Coronary artery (tissue), 2 donors: Measurements from ENCODE around the gene CNOT8.
"Not testable (repeated sequence)": the region's sequence is repeated elsewhere in the genome, so short reads cannot be mapped to it uniquely, and the experiment has no call there.

Experiments
- DNase-seq: peaks from one replicate; pipeline ENCODE4 v3.0.0-alpha.2; 2017; ENCODE audit warnings: low spot score
- H3K27ac ChIP-seq, 2 donors: fragments of 200-600 bp; sonication (generic); one replicate each; pipeline ENCODE4 v1.5.1; 2016 to 2019
- H3K4me3 ChIP-seq: fragments of 200-600 bp; sonication (generic); 2 replicates; pipeline ENCODE4 v1.5.1; 2016; ENCODE audit warnings: mild to moderate bottlenecking, moderate library complexity
- CTCF ChIP-seq: fragments of 200-600 bp; sonication (generic); IDR thresholded peaks from one replicate; pipeline ENCODE4 v1.5.1; 2019; ENCODE audit warnings: antibody characterized with exemption

Gene CNOT8

GRCh38 chr5:154823605-154824004 is 34.8 kb upstream of the CNOT8 start:
- H3K27ac ChIP-seq: no peak overlapping the region
- no peak for TF ChIP-seq CTCF
- DNase-seq: no peak
- H3K4me3 ChIP-seq: no peak overlapping the region

- H3K27ac ChIP-seq: no peak overlapping the region
Observed at GRCh38 chr5:154824070-154824469, 34.4 kb upstream of the CNOT8 start.

GRCh38 chr5:154829181-154829588 is 29.2 kb upstream of the CNOT8 start:
- Histone ChIP-seq H3K4me3 (no peak overlapping the region), H3K27ac (no peak overlapping the region)
- no peak for DNase-seq
- no peak for TF ChIP-seq CTCF

More at GRCh38 chr5:154824070-154824469, 34.4 kb upstream of the CNOT8 start:
- H3K4me3 ChIP-seq: no peak overlapping the region
- no peak for DNase-seq
- TF ChIP-seq CTCF: no peak

GRCh38 chr5:154829589-154830218 is 28.7 kb upstream of the CNOT8 start:
- no peak overlapping the region for H3K4me3 ChIP-seq
- no peak for DNase-seq
- TF ChIP-seq CTCF: no peak
- no peak overlapping the region for H3K27ac ChIP-seq

GRCh38 chr5:154830219-154830595 is 28.2 kb upstream of the CNOT8 start:
- Histone ChIP-seq H3K4me3 (no peak overlapping the region), H3K27ac (no peak overlapping the region)
- no peak for DNase-seq
- TF ChIP-seq CTCF: no peak

GRCh38 chr5:154830596-154830995 is 27.8 kb upstream of the CNOT8 start:
- Histone ChIP-seq H3K27ac (no peak overlapping the region), H3K4me3 (no peak overlapping the region)
- no peak for DNase-seq
- no peak for TF ChIP-seq CTCF

- Histone ChIP-seq H3K4me3 (no peak overlapping the region), H3K27ac (no peak overlapping the region)
- DNase-seq: no peak
- TF ChIP-seq CTCF: no peak
Observed at GRCh38 chr5:154831451-154831850, 27.0 kb upstream of the CNOT8 start.

- not testable (repeated sequence) for H3K27ac ChIP-seq, DNase-seq, H3K4me3 ChIP-seq
Observed at GRCh38 chr5:154832804-154833203, 25.6 kb upstream of the CNOT8 start.
